NCI-H2196 treated with DMSO at 0.1 percent for 48 hours (cell line): ENCODE data around the gene SSMEM1.
"Not testable (repeated sequence)": the region's sequence is repeated elsewhere in the genome, so short reads cannot be mapped to it uniquely, and the experiment has no call there.

Source experiments
- DNase-seq: peaks from one replicate; lab custom pipeline; 2025; ENCODE audit not compliant: unreplicated experiment; lab: John Stamatoyannopoulos, UW

Gene SSMEM1, protein sequence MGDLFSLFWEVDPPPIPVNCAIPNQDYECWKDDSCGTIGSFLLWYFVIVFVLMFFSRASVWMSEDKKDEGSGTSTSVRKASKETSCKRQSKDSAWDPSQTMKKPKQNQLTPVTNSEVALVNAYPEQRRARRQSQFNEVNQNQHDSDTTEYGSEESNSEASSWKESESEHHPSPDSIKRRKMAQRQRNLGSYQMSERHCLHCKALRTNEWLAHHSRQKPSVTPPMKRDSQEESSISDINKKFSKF

GRCh38 chr7:130207642-130208041 is at the start of gene SSMEM1:
TSS of gene SSMEM1 (plus strand) at chr7:130207860. CDS start at chr7:130207911, 51 bp downstream.
- DNase-seq = no peak

- DNase-seq = no peak
Observed at GRCh38 chr7:130160023-130160422, 47.6 kb upstream of the SSMEM1 start.

DNA sequence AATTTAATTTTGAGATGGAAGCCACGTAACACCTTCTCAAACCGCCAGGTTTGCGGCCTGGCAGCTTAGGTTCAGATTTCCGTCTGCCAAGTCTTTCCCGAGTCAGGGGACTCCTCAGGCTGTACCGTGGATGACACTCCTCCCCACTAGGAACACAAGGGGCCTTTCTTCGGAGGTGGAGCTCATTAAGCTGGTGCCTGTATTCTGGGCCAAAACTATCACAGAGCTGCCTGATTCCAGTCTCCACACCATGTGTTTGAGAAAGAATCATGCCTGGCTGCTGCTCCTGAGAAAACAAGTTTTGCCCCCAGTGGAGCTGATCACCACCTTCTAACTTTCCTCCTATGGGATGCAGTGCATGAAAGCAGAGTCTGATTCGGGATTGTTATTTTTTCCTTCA is 47.2 kb upstream of the SSMEM1 start:
- DNase-seq = no peak

GRCh38 chr7:130162196-130162595 is 45.5 kb upstream of the SSMEM1 start:
- no peak for DNase-seq

DNA sequence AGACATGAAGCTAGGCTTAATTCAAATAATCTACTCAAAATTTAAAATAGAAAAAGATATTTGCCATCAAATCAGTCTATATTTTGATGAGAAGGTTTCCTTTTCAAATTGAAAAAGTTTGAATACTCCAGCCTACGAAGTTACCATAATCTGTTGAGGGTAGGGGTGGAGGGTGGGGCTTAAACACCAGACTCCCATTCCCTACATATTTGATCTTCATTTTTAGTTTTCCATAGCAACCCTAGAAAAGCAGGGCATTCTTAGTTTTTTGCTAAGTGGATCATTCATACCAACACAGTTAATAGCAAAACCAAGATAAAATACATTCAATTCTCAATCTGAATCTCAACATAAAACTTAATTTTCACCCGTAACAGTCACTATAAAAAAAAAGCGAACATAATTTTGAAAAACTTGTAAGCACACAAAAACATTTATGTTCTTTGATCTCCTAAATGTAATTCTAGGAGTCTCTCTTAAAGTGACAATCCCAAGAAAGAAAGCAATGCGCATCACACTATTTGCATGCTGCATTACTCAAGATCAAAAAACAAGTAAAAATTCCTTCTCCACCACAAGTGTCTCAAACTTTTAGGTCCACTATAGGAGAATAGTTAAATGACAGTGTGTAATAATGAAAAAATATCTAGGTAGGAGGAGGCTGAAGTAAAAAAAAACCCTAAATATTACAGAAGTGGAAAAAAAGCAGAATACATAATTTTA is 33.3 kb upstream of the SSMEM1 start:
- DNase-seq = no peak

DNA sequence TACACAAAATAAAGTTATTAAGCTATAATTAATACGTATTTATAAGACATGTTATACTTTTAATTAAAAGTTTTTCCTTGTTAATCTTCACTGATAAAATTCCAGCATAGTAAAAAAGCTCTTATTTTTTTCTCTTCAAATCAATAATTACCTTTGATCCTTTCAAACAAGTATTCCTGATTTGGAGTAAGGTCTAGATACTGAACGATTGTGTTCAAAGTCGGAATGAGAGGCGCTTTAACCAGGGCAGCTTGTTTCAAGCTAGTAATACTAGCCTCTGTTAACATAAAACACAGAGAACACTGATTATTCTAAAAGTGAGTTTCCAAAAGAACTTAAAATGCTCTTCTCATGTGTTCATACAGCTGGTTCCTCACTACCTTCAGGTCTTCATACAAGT is 29.4 kb upstream of the SSMEM1 start:
- DNase-seq = no peak

DNA sequence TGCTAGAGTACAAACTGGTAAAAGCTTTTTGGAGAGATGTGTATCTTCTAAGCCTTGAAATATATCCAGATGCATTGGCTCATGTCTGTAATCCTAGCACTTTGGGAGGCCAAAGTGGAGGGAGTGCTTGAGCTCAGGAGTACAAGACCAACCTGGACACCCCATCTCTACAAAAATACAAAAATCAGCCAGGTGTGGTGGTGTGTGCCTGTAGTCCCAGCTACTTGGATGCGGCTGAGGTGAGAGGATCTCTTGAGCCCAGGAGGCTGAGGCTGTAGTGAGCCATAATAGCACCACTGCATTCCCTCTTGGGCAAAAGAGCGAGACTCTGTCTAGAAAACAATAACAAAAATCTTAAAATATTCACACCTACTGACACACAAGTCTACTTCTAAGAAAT is 28.0 kb upstream of the SSMEM1 start:
- DNase-seq = no peak

- DNase-seq = no peak
Observed at GRCh38 chr7:130180571-130181262, 26.9 kb upstream of the SSMEM1 start.

DNA sequence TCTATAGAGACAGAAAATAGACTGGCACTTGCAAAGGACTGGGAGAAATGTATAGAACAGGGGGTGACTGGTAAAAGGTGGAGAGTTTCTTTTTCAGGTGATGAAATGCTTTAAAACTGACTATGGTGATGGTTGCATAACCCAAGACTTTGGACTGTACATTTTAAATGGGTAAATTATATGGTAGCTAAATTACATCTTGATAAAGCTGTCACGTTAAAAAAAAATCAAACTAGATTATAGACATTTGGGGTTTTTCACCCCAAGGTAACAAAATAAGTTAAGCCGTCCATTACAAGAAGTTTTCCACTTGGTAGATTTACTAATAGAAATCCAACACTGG is 26.4 kb upstream of the SSMEM1 start:
- DNase-seq = no peak

DNA sequence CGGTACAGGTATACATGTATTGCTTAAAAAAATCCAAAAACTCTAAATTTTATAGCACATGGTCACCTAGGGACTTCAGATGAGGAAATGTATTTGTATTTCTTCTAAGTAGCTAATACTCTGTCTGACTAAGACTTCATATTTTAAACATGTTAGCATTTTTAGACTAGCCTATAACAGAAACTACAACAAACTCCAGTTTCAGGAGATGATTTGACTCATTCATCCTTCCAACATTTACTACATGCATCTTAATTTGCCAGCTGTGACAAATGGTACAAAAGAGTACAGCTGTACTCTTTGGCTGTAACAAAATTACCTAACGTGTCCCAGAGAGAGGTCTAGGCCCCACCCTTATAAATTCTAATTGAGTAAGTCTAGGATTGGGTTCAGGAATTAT is 24.7 kb upstream of the SSMEM1 start:
- DNase-seq = no peak

GRCh38 chr7:130184349-130184748 is 23.3 kb upstream of the SSMEM1 start:
- not testable (repeated sequence) for DNase-seq

GRCh38 chr7:130187360-130187759 is 20.3 kb upstream of the SSMEM1 start:
- no peak for DNase-seq

DNA sequence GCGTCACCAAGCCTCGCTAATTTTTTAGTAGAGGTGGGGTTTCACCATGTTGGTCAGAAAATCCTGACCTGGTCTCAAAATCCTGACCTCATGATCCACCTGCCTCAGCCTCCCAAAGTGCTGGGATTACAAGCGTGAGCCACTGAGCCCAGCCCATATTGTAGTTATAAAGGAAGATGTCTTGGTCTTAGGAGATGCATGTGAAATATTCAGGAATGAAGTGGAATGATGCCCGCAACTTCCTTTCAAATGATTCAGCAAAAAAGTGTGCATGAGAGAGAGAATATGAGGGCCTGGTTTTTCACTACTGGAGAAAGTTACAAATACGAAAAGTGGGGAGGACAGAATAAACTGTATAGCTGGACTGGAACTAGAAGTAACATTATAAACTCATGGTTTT is 18.3 kb upstream of the SSMEM1 start:
- DNase-seq = no peak

DNA sequence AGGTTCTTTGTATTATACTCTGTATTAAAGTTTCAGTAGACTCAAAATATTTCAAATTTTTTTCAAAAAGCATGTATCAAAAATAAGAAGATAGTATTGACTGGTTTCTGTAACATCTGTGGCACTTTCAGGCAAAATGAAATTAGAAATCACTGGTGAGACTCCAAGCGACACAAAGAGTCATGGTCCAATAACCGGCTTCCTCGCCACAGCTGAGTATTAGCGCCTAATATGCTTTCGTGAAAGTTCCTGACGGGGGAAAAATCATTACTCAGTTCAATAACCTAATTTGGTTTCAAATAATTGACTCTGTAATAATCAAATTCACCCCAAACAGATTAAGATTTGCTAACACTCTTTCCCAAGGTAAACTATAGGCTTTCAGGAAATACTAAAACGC is 15.9 kb upstream of the SSMEM1 start:
- DNase-seq = no peak

GRCh38 chr7:130195396-130195795 is 12.3 kb upstream of the SSMEM1 start:
- DNase-seq = no peak

DNA sequence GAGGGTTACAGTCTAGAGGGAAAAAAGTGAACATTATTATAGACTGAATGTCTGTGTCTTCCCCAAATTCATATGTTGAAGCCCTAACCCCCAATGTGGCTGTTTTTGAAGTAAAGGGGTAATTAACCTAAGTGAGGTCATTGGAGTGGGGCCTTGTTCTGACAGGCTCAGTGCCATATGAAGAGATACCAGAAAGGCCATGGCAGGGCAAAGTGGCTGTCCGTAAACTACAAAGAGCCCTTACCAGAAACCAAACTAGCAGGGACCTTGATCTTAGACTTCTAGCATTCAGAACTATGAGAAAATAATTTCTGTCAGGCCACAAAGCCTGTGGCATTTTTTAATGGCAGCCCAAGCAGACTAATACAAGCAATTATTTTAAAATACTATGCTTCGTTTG is 11.2 kb upstream of the SSMEM1 start:
- DNase-seq = no peak

GRCh38 chr7:130197094-130197493 is 10.6 kb upstream of the SSMEM1 start:
- no peak for DNase-seq

- no peak for DNase-seq
Observed at GRCh38 chr7:130201796-130202195, 5.9 kb upstream of the SSMEM1 start.

DNA sequence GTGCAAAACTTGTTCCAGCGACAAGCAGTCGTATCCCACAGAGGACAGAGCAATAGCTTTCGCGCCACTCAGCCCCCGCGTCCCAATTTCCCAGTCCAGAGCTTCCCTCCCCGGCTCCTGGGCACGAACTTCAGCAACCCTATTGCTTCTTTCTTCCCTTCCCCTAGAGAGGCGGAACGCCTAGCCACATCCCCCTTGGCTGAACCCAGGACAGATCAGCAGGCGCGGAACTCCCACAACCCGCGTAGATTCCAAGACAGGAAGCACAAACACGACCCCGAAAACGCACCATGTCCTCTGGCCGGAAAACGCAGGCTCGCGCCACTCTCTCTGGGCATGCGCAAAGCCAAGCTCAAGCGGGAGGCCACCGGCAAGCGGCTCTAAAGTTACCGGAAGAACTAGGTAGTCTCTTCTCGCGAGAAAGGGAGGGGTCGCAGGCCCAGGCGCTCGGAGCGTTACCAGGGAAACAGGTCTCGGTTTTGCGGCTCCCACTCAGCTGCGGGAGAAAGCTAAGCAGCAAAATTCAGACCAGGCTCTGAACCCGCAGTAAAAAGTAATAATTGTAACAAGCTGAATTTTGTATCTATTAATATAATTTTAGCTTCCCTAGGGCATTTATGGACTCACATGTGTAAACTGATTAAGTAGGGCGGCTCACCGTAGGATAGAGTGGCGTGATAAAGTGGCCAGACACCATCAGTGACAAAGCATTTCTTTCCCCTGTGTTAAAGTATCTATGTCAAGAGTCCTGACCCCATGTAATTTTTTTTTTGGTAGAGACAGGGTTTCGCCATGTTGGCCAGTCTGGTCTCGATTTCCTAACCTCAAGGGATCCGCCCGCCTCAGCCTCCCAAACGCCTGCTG is 2.3 kb upstream of the SSMEM1 start, which contains the start of gene TMEM209:
Gene TMEM209 (minus strand): TSS at position 323 of the 864 bp plus-strand sequence. CDS start 31 bp downstream, at position 292.
- peak; percentile 98 for DNase-seq

GRCh38 chr7:130207033-130207432 is 627 bp upstream of the SSMEM1 start:
- no peak for DNase-seq

GRCh38 chr7:130208516-130208915 is 856 bp downstream of the SSMEM1 start:
- no peak for DNase-seq
